ENCODE measurements around the gene FOXK2.
"Not testable (repeated sequence)": the region's sequence is repeated elsewhere in the genome, so short reads cannot be mapped to it uniquely, and the experiment has no call there.

Gene FOXK2

DNA sequence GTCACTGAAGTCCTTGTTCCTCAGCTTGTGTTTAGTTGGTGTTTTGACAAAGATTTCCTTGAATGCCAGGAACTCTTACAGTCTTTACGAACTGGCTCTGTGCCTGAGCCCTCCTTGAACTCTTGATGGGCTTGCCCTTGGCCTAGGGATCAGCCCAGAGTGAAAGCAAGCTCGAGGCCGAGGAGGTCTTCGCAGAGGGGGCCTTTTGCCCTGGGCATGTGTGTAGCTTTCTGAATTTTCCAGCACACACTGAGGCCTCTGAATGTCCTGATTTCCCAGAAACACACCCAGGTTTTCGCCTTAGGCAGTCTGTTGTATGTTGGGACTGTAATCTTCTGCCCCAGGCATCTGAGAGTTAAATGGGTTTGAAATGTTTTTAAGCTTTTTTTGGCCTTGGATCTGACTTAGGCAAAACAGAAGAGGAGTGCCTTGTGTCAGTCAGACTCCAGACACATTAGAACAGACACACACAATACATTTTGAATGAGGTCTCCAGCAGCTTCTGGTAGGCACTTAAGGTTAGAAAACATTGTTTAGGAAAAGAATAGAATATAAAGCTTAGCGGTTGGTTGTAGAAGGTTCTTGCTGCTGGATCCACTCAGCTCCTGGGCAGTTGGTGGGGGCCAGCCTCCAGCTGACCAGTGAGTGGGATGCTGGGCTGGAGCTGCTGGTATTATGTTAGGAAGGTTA is 17.1 kb downstream of the FOXK2 start:
- DNase-seq: no peak

DNA sequence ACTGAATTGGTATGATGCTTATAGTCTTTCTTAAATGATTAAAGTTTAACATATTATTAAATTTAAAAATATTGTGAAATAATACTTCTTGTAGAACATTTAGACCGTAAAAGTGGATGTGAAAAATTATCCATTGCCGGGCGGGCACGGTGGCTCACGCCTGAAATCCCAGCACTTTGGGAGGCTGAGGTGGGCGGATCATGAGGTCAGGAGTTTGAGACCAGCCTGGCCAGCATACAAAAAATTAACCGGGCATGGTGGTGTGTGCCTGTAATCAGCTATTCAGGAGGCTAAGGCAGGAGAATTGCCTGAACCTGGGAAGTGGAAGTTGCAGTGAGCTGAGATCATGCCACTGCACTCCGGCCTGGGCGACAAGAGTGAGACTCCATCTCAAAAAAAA is 17.7 kb downstream of the FOXK2 start:
- DNase-seq: not testable (repeated sequence)

DNA sequence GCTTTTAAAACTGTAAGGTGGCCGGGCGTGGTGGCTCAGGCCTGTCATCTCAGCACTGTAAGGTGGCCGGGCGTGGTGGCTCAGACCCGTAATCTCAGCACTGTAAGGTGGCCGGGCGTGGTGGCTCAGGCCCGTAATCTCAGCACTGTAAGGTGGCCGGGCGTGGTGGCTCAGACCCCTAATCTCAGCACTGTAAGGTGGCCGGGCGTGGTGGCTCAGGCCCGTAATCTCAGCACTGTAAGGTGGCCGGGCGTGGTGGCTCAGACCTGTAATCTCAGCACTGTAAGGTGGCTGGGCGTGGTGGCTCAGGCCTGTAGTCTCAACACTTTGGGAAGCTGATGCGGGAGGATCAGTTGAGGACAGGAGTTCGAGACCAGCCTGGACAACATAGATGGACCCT is 19.5 kb downstream of the FOXK2 start:
- DNase-seq: not testable (repeated sequence)

DNA sequence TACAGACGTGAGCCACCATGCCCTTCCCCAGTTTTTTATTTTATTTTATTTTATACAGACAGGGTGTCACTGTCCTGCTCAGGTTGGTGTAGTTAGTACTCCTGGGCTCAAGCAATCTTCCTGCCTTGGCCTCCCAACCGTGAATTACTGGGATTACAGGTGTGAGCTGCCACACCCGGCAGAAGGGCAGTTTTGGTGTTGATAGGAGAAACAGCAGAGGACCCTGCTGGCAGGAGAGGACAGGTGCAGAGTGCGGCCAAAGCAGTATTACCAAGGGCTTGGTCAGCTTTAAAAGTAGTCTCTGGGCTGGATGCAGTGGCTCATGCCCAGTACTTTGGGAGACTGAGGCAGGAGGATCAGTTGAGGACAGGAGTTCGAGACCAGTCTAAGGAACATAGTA is 22.9 kb downstream of the FOXK2 start:
- no peak for DNase-seq

DNA sequence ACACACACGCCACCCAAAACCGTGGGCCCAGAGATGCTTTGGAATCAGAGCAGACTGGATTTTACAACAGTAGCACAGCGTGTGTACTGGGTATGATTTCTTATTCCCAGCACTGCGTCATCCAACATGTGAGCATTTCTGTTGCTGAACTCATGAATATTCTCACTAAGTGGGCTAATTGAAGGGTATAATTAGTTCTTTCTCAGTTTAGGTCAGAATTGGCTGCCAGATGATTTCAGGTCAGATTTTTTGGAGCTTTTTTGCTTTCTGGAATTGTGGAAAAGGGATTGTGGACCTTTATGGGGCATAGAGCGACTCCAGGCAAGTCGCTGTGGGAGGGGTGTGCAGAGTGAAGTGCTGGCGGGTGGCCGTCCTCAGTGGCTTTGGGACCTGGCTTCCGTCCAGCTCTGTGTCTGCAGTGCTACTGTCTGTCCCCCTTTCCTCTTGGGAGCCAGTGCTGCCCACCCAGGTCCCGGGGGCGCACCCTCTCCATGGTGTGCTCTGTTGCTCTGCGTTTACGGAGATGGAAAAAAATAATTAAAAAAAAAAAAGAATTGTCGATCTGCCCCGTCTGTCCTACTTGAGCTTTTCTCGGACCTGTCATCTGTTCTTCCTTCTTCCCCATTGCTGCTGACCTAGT is 25.0 kb downstream of the FOXK2 start:
- no peak for DNase-seq

DNA sequence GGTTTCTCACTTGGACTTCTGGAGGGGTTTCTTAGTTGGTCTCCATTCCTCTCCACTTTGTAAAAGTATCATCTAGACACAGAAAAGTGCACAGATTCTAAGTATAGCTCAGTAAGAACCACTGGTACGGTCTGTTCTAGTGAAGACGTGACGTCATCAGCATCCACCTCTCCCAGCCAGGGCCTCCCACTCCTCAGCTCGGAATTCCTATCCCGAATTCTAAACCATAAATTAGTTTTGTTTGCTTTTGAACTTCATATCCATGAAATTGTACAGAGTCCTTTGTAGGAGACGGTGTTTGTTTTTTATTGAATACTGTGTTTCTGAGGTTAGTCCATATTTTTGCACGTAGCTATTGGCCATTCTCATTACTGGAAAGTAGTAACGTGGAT is 25.5 kb downstream of the FOXK2 start:
- DNase-seq: no peak

DNA sequence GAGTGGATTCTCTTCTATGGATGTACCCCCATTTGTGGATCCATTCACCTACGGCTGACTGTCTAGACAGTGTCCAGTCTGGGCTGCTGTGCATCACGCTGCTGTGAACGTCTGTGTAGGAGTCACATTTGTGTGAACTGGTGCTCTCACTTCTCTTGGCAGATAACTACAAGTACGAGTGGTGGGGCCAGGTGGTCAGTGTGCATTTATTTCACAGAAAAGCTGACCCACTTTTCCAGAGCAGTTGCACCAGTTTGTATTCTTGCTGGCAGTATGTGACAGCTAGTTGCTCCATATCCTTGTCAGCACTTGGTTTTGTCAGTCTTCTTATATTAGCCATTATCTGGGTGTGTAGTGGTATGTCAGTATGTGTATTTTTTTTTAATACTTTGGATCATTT is 28.4 kb downstream of the FOXK2 start:
- no peak for DNase-seq

DNA sequence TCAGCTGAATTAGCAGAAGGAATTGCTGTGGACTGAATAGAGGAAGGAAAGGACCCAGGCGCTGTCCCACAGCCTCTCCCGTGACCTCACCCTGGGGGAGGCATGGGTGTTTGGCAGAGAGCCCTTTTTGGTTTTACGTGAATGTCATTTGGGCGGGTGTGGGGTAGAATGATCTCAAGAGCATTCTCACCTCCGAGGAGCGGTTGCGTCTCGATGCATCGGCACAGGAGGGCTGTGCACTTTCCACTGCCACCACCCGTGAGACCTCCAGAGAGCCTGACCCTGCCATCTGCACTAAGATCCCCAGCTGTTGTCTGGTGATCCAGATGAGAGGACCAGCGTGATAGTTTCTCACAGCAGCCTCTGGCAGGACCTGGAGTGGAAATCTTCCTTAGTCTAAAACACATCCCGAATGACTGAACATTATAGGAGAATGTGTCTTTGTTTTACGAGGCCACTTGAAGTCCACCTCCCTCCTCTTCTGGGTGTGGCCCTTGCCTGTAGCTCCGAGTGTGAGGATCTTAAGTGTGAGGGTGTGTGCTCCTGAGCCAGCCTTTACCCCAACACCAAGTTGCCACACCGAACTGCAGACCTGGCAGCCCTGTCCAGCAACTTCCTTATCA is 29.3 kb downstream of the FOXK2 start:
- peak; percentile 85 to 87 for DNase-seq

DNA sequence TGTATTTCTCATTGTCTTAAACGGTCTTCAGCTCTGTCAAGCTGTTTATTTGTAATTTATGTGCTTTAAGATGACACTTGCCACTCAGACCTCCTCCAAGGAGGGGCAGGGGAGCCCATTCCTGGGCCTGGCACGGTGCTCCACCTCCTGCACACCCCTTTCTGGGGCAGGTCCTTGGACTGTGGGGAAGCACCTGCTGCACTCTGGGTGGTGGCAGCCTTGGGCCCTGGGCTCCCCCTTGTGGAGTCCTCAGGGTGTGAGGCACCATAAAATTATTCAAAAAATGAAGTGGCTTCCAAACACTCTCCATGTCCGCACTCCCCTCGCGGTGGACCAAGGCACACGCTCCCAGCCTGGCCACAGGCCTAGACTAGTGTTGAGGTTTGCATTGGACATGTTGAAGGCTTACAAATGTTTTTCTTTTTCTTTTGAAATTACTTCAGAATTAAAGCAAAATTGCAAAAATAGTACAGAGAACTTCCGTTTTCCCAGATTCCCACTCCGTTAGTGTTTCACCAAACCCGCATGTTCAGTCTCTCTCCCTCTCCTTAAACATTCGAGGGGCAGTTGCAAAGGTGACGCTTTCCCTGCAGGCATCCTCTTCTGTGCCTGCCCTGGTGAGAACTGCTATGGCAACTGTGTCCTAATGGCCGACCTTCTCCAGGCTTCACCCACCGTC is 32.4 kb downstream of the FOXK2 start:
- DNase-seq: peak; percentile 81 to 83

DNA sequence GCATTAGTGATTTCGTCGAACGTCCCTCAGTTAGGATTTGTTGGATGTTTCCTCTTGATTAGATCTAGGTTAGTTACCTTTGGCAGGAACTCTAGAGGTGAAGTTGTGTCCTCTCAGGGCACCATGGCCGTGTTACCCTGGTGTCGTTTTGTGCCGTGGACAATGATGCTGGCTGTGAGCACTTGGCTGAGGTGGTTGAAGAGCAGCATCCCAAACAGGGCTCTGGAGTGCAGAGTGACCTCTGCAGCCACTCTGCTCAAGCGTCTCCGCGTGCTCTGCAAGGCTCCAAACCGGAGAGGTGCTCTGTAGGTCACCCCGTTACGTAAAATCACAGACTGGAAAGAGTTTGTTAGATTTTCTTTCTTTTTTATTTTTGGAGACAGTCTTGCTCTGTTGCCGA is 33.0 kb downstream of the FOXK2 start:
- no peak for DNase-seq

DNA sequence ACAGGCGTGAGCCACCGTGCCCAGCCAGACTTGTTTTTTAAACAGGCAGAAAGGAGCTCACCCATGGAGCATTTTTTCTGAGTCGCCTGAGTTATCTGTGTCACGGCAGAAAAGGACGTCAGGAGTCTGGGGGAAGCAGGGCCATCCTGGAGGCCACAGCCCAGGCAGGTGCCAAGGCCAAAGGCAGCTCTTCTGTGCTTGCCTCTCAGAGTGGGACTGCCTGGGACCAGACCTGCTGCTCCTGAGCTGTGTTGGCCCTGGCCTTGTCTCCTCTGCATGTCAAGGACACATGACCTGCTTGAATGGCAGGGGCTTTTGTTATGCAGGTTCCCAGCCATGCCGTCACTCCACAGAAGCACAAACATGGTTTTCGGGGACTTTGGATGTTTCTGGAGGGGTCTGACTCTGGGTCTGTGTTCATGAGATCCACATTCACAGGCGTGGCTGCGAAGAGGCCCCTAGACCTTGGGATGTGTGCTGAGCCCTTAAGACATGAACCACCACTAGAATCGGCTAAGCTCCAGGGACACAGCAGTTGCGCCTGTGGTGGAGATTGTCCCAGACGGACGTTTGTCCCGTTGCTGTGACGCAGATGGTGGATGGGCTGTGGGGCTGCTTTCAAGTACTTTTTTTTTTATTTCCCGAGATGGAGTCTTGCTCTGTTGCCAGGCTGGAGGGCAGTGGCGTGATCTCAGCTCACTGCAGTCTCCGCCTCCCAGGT is 33.8 kb downstream of the FOXK2 start:
- DNase-seq: no peak

DNA sequence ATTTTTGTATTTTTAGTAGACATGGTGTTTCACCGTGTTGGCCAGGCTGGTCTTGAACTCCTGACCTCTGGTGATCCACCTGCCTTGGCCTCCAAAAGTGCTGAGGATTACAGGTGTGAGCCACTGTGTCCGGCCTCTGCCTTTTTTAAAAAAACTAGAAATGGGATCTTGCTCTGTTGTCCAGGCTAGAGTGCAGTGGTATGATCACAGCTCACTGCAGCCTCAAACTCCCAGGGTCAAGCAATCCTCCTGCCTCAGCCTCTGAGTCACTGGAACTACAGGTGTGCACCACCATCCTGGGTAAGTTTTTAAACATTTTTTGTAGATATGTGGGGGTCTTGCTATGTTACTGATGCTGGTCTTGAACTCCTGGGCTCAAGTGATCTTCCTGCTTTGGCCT is 38.0 kb downstream of the FOXK2 start:
- not testable (repeated sequence) for DNase-seq

DNA sequence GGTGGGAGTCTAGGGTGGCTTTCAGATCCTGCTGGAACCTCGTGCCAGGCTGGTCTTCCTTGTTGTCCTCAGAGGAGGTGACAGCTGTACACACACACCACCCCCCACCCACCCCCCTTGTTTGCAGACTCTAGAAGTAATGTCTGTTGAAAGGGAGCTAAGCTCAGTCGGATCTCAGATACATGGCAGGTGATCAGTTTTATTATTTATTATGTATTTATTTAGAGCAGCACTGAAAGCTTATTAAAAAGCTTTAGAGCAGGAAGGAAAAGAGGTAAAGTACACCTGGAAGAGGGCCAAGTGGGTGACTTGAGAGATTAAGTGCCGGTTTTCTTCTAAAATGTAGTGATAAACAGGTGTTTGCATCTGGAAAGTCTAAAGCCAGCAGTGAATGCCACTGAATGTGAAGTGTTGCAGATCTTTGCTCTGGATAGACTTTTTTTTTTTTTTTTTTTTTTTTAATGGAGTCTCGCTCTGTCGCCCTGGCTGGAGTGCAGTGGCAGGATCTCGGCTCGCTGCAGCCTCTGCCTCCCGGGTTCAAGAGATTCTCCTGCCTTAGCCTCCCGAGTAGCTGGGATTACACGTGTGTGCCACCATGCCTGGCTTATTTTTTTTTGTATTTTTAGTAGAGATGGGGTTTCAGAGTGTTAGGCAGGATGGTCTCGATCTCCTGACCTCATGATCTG is 40.2 kb downstream of the FOXK2 start:
- no peak for DNase-seq

DNA sequence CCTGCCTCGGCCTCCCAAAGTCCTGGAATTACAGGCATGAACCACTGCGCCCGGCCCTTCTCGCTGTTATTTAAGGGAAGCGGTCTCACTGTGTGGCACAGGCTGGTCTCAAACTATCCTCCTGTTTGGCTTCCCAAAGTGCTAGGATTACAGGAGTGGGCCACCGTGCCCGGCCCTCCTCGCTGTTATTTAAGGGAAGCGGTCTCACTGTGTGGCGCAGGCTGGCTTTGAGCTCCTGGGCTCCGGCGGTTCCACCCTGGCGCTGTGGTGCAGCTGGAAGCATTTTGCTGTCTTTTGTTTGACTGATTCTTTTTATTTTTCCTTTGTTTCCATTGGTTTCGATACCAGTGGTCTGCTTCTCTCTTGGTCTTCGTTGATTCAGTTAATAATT is 40.7 kb downstream of the FOXK2 start:
- no peak for DNase-seq

DNA sequence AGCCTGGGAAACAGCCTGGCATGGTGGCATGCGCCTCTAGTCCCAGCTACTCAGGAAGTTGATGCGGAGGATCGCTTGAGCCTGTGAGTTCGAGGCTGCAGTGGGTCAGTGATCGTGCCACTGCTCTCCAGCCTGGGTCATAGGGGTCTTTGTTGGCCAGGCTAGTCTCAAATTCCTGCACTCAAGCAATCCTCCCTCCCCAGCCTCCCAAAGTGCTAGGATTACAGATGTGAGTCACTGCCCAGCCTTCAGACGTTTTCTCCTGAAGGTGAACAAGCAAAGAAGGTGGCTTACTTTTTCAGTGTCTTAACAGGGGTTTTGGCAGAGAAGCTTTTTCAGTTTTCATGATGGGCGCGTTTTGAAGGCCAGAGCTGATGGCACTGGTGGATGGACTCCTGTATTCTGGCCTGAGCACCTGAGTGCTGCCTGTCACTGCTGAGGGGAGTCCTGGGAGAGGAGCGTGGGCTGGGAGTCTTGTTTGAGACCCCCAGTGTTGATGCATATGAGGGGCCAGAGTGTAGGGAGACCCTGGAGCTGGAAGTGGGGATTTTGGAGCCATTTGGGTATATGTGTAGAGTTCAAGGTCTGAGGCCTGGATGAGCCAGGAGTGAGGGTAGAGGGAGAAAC is 41.4 kb downstream of the FOXK2 start:
- DNase-seq: no peak

DNA sequence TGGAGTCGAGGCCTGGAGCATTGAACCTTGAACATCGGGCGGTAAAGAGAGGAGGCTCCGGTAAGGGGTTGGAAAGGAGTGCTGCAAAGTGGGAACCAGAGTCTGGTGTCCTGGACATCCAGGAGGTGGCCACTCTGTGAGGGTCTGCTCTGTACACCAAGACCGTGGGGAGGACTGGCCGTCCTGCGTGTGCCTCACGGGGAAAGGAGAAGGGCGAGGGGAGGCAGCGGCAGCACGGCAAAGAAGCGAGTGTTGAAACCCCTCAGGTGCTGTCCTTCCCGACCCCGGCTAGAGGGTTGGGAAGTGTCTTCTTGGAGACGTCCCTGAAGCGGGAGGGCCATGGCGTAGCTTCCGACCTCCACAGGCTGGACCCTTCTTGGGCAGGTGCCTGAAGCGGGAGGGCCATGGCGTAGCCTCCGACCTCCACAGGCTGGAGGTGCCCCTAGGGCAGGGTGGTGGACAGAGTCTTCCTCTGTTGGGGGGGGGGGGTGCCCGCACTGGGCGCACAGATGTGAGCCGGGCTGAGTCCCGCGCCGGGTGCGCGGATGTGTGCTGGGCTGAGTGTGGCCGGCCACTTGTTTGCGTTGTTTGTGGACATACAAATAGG is 42.0 kb downstream of the FOXK2 start:
- no peak for DNase-seq

DNA sequence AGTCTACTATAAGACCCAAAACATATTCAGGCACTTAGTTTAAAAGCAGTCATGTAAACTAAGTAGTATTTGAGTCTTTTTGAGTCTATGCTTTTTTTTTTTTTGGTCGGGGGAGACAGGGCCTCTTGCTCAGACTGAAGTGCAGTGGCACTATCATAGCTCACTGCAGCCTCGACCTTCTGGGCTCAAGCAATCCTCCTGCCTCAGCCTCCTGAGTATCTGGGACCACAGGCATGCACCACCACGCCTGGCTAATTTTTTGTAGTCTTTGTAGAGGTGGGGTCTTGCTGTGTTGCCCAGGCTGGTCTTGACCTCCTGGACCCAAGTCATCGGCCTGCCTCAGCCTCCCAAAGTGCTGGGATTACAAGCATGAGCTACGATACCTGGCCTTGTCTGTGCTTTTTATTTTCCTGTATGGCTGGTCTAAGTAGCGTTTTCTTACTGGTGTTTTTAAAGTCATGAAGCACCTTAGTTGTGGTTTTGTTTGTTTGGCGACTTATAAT is 43.2 kb downstream of the FOXK2 start:
- DNase-seq: not testable (repeated sequence)

DNA sequence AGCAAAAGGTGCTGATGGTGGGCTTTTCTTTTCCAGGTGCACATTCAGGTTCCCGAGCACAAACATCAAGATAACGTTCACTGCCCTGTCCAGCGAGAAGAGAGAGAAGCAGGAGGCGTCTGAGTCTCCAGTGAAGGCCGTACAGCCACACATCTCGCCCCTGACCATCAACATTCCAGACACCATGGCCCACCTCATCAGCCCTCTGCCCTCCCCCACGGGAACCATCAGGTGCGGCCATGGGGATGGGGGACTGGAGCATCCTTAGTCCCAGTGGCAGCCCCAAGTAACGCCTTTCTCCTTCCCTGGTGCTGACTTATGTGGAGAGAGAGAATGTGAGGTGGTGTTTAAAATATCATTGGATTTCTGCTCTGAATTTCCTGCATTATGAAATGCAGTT is 43.8 kb downstream of the FOXK2 start:
- DNase-seq: no peak

DNA sequence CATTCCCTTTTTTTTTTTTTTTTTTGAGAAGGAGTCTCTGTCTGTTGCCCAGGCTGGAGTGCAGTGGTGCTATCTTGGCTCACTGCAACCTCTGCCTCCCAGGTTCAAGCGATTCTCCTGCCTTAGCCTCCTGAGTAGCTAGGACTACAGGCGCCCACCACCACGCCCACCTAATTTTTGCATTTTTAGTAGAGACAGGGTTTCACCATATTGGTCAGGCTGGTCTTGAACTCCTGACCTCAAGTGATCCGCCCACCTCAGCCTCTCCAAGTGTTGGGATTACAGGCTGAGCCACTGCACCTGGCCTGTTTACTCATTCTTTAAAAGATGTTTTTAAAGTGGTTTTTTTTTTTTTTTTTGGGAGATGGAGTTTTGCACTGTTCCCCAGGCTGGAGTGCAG is 44.2 kb downstream of the FOXK2 start:
- DNase-seq: not testable (repeated sequence)

DNA sequence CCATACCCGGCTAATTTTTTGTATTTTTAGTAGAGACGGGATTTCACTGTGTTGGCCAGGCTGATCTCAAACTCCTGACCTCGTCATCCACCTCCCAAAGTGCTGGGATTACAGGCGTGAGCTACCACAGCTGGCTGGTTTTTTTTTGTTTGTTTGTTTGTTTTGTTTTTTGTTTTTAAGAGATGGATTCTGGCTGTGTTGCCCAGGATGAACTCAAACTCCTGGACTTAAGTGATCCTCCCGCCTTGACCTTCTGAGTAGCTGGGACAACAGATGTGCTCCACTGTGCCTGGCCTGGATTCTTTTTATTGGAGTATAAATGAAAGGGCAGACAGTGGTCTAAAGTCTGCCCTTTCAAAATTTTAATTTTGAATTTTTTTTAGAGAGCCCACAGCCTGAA is 44.7 kb downstream of the FOXK2 start:
- DNase-seq: no peak

DNA sequence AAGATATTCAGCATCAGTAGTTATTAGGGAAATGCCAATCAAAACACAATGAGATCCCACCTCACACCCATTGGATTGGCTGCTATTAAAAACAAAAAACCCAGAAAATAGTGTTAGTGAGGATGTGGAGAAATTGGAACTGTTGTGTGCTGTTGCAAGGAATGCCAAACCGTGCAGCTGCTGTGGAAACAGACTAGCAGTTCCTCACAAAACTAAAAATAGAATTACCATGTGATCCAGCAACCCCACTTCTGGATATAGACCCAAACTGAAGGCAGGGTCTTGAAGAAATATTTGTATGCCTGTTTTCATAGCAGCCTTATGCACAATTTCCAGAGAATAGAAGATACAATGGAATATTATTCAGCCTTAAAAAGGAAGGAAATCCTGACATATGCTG is 46.0 kb downstream of the FOXK2 start:
- DNase-seq: peak in 1 of 2 experiments; percentile 28
